Measurements from ENCODE around the gene FBXL7.

The FBXL7 gene

DNA sequence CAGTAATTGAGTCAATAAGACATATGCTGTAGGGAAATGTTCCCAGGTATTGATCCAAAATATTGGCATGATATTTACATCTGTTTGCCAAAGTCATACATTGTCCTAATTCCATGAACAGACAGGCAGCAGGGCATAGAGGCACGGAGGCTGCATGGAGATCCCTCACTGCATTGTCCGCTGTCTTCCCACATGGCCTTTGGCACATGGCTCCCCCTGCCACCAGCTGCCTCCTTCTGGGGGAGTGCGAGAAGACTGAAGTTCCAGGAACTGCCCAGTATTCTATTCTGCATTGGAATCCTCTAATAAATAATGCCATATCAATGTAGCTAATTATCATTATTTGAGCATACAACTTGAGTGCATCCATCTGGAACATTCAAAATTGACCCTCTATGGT lies 269.0 kb downstream of the FBXL7 start:
- DNase-seq (ENCODE audit: low read depth), result no peak

DNA sequence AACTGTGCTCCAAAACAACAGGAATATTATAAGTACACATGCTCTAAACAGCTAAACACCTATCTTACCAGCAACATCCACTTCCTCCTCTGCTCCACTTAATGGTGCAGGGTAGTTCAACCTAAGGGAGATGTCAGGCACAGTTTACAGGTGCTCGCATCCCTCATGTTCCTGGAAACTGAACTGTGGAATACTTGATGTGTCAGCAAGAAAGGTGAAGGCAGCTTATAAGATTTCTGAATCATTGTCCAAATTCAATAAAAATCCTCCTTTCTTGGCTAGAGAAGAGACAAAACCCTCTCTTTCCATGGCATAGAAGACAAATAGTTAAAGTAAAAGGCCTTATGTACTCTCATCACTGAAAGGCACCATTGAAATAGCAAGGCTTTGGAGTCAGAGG lies 272.2 kb downstream of the FBXL7 start:
- DNase-seq (ENCODE audit: low read depth), result no peak

DNA sequence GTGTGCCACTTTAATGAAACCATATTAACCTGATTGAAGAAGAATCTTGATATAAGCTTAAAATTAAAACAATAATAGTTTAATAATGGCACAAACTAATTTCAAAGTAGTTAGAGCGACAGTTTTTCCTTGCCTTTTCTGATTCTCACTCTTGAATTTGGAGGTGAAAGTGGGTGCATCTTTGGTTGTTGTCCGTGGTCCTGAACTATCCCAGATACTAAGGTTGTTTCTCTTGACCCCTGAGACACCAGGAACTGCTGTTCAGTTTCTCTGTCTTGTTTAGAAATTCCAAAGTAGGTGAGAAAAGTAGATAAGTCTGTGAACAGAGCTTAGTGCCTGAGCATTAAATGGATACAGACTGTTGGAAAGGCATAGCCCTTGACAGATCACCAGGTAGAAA lies 274.7 kb downstream of the FBXL7 start:
- DNase-seq (ENCODE audit: low read depth), result no peak

DNA sequence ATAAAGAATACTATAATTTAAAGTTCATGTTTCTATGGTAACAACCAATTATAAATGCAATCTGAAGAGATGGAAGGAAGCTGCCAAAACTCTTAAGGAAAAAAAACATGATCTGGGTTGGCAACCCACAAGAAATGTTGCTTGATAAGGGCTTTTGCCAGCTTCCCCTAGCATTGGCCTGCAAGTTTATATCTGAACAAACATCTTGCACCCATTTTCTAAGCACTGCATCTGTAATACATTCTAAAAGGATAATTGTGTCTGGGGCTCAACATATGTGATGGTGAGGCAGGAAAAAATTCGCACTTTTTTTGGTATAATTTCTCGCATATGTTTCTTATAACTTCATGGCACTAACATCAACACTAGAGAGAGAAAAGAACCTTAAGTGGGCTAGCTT lies 276.4 kb downstream of the FBXL7 start:
- DNase-seq (ENCODE audit: low read depth), result no peak

DNA sequence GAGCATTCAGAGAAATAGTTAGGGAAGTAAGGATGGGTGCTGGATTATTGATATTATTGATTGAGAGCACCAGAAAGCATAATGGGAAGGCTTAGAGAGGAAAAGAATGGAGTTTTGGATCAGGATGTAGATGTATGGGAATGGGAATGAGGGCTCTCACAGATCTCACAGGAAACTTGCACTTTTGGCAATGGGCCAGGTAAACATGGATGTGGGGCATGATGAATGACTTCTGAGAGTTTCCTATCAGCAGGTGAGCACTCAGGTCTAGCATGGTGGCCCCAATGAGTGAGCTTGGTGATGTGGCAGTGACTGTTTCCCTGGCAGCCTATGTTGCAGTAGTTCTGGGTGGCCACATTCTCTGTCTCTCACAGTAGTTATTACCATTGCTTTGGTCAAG lies 283.8 kb downstream of the FBXL7 start:
- no peak for DNase-seq (ENCODE audit: low read depth)

DNA sequence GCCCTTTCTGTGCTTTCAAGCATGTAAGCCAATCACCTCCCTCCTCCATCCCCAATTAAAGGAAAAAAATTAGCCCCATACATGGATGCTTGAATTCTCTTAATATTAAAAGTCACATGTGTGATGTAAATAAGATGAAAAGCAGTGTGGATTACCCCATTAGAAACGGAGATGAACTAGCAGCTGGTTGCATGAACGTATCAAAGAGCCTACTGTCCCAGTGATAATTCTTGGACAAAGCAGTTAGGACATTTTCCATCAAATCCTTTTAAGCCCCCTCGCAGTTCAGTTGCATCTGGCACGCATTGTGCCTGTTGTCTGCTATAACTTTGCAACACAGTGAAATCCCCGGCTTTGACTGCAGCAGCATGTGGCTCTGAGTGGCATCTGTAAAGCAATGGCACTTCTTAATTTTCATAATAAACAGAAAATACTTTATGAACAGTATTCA lies 285.6 kb downstream of the FBXL7 start:
- no peak for DNase-seq (ENCODE audit: low read depth)

DNA sequence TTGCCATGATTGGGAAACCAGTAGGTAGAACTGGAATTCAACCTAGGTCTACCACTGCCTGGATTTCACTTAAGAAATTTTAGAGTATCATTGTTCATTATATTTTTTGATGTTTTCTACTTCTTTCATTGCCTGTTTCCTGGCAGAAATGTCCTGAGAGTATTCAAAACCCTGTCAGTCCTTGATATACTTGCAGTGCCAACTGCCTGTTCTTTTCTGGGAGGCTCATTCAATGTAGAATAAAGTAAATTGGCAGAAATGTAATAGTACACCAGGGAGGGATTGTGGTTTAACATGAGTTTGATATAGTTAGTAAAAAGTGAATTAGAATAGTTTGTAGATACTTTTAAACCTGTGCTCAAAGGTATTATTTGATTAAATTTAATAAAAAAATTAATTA lies 286.3 kb downstream of the FBXL7 start:
- no peak for DNase-seq (ENCODE audit: low read depth)

DNA sequence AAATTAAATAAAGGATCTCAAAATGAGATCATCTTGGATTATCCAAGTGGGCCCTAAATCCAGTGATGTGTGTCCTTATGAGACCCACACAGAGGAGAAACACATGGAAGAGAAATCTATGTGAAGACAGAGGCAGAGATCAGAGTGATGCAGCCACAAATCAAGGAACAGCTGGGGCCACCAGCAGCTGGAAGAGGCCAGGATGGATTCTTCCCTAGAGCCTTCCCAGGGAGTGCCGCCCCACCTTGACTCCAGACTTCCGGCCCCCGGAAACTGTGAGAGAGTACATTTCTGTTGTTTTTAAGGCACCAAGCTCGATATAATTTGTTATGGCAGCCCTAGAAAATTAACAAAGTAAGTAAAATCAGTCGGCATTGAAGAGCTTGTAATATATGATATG lies 286.9 kb downstream of the FBXL7 start:
- no peak for DNase-seq (ENCODE audit: low read depth)

DNA sequence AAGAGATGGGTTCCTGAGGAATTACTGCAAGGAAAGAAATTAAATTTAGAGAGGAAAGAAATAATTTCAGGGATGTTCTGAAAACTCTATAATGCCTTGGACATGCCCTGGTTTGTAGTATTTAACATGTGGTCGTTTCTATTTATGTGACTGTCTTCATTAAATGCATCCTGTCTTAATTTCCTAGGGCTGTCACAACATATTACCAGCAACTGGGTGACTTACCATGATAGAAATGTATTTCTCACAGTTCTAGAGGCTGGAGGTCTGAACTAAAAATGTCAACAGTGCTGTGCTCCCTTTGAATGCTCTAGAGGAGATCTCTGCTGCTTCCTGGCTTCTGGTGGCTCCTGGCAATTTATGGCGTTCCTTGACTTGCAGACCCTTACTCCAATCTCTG lies 287.7 kb downstream of the FBXL7 start:
- DNase-seq (ENCODE audit: low read depth), result no peak

DNA sequence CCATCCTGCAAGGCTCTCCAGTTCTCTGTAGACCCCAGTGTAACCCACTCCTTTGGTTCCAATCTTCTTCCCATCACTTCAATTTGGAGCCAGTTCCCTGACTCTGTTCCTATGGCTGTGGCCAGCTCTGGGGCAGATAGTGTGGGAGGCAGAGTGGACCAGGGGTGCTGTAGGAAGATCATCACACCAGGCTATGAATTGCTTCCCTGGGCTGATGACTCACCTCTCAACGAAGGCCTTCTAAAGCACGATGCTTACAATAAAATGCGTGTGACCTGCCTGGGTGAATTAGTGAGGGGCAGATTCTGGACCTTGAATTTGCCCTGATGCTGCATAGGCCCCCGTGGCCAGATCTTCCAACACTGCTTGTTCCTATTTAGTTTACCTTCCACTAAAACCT lies 289.7 kb downstream of the FBXL7 start:
- no peak for DNase-seq (ENCODE audit: low read depth)

DNA sequence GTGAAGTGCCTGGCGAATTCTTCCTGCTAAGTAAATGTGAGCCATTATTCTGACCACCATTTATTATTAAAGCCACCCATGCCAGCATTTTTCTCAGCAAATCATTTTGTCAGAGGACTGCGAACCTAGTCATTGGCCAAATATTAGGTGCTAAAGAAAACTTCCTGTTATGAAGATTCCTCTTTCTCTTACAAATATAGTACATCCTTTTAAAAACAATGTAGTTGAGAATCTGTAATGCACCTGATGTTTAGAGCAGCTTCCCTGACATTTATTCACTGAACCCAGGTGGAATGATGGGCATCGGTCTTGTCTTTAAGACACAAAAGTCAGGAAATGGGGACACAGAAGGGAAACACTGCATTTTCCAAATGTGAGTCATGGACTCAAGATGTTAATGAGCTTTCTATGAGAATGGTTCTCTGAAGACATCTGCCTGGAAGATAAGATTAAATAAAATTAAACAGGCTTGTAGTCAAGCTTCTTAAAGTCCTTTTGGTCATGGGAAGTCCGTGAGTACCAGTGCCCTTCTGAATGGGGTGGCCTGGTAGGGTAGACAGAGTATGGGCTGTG lies 290.6 kb downstream of the FBXL7 start:
- DNase-seq (ENCODE audit: low read depth), result no peak

DNA sequence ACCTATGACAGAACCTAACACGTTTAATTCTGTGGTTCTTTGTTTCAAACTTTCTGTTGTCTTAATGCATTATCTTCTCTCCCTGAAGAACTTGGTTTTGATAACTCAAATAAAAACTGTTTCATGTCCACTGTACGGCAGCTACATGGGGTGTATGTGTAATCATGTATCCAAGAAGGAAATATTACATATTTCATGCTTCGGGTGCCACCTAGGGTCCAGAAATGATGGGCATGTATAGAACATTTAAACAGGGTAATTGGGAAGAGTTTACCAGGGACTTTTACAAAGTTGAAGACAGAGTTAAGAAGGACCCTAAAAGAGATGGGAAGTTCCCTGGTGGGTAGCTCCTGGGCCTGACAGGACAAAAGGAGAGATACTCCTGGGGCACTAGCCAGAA lies 291.3 kb downstream of the FBXL7 start:
- DNase-seq (ENCODE audit: low read depth), result no peak

DNA sequence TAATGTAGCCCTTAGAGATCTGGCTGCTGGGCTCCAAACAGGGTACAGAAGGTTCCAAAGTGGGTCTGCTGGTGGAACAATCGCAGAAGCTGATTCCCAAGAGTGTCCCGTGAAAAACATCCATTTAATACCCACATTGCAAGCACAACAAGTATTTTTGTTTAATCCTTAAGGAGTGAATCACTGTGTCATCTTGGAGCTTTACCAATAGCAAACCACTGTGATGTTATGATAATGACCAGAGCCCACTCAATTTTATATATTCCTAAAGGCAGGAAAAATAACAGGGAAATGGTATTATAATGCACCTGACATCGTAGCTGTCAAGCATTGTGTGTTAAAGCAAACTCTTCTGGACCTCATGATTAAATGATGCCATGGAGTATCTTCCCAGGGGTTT lies 291.9 kb downstream of the FBXL7 start:
- no peak for DNase-seq (ENCODE audit: low read depth)

DNA sequence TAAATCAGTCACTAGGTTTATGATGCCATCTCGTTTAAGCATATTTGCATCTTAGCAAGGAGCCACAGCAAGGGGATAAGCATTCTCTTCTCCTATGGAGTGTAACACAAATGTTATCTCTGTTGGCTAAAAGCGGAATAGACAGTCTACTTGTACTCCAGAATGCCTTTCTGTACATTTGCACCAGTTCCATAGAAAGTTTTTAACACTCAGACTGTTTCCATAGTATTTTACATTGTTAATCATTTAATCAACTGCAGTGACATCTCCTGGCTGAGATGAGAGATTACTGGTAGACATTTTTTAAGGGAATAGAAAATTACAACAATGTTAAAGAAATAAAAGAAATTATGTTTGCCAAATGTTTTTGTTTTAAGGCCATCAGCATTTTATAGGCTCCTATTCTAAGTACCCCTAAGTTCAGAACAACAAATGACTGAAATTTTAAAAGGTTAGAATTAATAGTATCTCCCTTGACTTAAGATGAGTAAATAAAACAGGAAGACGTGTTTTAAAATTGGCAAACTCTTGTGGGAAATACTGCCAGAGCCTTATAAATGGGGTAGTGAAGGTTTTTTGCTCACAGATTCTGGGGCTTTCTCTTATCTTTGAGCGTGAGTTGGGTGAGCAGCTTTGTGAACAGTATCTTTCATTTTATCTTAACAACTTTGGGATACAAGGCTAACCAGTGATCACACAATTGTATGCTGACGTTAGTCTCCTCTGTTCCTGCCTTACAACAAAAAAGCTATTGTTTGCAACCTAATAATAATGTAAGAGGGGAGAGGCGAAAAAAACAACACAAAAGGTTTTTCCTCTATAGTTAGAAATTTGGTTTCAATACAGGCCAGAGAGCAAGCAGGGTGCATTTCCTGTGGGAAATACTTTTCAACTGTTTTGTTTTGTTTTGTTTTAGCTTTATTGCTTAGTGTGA lies 294.3 kb downstream of the FBXL7 start:
- no peak for DNase-seq (ENCODE audit: low read depth)

DNA sequence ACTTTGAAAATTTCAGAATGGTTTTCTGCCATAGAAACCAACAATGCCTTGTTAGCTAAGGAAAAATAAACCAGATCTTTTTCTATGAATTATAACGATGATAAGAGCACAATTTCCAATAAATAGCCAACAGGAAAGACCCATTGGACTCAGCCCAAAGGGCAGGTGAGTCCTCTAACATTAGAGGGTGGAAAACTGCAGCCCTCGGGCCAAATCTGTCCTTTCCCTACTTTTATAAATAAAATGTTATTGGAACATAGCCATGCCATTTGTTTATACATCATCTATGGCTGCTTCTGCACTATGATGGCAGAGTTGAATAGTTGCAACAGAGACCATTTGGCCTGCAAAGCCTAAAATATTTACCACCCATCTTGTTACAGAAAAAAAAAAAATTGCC lies 296.1 kb downstream of the FBXL7 start:
- DNase-seq (ENCODE audit: low read depth), result no peak

DNA sequence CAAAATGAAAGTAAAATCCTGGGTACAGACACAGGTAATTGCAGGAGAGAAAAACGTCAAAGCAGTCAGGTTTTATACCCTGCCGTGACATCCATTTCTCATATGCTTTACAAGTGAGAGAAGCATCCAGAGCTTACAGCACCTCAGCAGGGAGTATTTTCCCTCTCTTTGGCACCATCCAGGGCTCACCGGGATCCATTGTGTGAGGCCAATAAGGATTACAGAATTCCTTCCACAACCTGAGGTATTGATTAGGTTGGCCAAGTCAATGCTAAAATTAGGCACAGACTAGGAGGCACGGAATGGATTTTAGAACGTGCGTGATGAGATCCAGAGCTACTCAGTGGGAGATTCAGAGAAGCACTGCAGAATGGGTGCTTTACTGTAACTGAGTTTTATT lies 296.6 kb downstream of the FBXL7 start:
- DNase-seq (ENCODE audit: low read depth), result no peak

DNA sequence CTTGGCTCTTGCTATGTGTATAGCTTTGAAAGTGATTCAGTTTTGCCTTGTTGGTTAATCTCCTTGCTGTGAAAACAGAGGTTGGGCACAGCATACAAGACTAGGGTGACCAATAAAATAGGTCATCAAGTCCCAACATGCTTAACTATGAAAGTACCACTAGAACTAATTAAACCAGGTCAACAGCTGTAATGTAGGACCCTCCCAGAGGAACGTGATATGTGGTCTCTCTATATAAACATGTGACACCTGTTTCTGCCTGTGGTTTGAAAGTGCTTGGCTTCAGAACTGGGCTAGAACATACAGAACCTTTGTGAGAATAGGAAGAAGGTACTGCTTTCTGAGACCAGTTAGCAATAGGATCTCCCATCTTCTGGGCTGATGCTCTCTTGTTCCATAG lies 297.1 kb downstream of the FBXL7 start:
- DNase-seq (ENCODE audit: low read depth), result no peak

DNA sequence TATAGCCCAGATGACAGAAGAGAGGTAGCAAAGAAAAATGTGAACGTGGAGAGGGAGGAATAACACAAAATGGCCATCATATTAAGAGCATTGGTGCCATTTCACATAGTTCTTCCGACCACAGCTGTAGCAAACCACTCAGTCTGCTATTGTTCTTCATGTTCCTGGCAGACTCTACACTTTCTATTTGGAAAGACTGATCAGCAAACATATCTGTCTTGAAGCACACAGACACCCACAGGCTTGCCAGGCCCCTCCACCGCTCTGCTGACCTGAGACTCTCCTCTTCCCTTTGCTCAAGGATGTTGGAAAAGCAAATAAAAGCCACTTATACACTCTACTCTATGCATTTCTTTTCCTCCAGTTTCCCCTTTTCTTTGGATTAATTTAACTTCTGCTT lies 298.0 kb downstream of the FBXL7 start:
- DNase-seq (ENCODE audit: low read depth), result no peak

DNA sequence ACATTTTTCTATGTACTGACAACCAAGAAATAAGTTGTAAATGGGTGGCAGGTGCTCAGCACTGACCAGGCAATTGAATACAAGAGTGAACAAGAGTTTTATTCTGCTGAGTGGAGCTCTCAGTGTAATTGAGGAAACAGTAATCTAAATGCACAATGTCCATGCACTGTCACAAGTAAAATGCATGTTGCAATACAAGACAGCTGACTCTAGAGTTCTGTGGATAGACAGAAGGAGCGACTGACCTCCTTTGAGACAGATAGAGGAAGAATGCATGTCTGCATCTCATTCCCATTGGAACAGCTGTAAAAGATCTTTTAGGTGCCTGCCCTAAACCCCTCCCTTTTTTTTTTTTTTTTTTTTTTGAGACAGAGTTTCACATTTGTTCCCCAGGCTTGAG lies 299.0 kb downstream of the FBXL7 start:
- DNase-seq (ENCODE audit: low read depth), result no peak

DNA sequence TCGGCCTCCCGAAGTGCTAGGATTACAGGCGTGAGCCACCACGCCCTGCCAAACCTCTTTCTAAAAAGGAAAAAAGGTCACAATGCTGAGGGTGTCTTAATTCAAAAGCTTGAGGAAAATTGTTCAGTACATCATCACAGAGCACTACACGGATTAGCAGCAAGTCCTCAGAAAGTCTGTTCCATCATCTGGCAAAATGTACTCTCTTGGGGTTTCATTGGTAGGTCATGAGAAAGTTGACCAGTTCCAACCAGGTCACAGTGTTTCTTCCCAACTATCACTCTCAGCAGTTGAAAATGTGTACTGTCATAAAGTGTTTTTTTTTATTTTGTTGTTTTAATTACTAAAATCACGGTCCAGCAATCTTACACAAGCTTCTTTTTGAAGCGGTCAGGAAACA lies 299.6 kb downstream of the FBXL7 start:
- DNase-seq (ENCODE audit: low read depth), result no peak

DNA sequence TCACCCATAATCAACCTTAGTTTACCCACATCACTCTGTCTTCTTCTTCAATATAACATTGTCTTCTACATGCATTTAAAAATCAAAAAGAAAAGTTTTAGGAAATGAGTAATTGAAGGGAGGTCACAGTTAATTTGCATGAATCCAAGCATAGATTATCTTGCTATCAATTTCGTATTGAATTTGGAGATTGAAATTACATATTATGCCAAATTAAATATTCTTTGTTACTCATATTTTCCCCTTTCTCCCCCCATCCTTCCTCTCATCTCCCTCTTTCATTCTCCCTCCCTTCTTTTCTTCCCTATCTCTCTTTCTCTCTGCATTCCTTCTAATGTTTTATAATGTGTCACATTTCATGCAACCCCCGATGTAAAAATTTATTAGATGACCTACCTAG lies 303.3 kb downstream of the FBXL7 start:
- no peak for DNase-seq (ENCODE audit: low read depth)

DNA sequence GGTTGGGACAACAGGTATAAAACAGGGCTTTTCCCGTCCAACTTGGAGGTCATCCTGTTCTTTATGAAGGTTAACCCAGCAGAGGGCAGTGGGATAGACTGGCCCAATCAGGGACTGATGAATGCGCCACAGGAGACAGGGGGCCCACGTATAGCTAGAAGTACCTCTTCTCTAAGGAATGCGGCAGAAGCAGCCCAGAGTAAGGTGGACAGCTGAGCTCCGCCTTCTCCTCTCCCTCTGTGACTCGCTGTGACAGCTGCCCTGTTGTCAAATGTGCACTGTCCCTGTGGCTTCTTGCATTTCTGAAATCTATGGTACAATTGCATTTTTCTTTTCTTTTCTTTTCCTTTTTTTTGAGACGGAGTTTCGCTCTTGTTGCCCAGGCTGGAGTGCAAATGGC lies 306.6 kb downstream of the FBXL7 start:
- no peak for DNase-seq (ENCODE audit: low read depth)

DNA sequence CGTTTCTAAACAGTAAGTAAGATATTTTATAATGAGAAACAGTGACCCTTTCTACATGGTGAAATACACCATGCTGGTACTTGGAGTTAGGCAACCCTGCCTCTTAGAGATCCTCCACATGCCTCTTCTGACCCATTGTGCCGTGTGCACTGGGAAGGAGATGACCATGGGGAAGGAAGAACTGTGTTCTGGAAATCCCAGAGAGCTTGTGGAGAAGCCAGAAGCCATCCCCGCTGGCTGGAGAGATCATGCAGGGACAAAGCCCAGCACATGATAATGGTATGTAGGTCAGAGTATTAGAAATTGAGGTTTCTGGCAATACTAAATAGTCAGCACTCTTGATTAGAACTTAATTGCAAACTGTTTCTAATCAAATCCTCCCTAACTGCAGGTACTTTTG lies 307.3 kb downstream of the FBXL7 start:
- DNase-seq (ENCODE audit: low read depth), result no peak

DNA sequence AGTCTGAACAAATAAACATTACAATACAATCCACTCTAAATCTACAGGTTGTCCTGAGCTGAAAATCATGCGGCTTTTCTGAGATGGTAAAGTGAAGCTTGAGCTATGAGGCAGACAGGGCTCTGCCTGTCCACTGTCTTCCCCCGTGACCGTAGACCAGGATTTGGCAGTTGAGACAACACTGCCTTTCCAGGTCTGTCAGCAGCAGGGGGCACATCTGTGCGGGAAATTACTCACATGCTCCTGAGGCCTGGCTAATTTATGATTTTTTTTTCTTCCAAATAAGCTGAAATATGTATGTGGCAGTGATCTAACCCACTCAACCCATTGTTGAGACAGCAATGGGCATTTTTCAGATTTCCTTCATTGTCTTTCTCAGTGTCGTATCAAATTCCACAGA lies 307.9 kb downstream of the FBXL7 start:
- DNase-seq (ENCODE audit: low read depth), result no peak

All from stimulated activated CD8-positive, alpha-beta memory T cell treated with anti-CD3 and anti-CD28 coated beads, Interleukin-15, amount 100 ng/mL, for 24 hours (primary cell).